GM12878 (cell line): ENCODE results near the gene YIPF5. TPM values are rescaled to one million over a fixed set of nuclear protein-coding genes. Genes with fewer than 3 reads are reported as not detected.

Source experiments
- BACH1 ChIP-seq: fragments of 450-650 bp; IDR thresholded peaks from 2 replicates; pipeline ENCODE4 v1.6.1; 2017; ENCODE audit warnings: mild to moderate bottlenecking, borderline replicate concordance
- BCL3 ChIP-seq: IDR thresholded peaks from 2 replicates; pipeline ENCODE4 v1.6.1; 2011; ENCODE audit warnings: borderline replicate concordance, low read depth, mild to moderate bottlenecking, moderate library complexity, low read length; ENCODE audit not compliant: insufficient read depth, poor library complexity, severe bottlenecking
- CTCF ChIP-seq, 3 experiments: IDR thresholded peaks in 2 of 3; conservative IDR thresholded peaks in 1 of 3; 2 replicates each; pipeline ENCODE4 v1.5.1; 2011; ENCODE audit warnings: low read depth in 3 of 3, low read length in 3 of 3, mild to moderate bottlenecking in 3 of 3, control low read depth in 2 of 3, moderate library complexity in 2 of 3, inconsistent platforms in 1 of 3, mixed read lengths in 1 of 3; ENCODE audit not compliant: control insufficient read depth in 2 of 3, insufficient read depth in 1 of 3; ENCODE audit errors: extremely low read depth in 1 of 3
- E4F1 ChIP-seq: fragments of 450-650 bp; IDR thresholded peaks from 2 replicates; pipeline ENCODE4 v1.6.1; 2018; ENCODE audit warnings: borderline replicate concordance, mild to moderate bottlenecking; ENCODE audit not compliant: partially characterized antibody
- ELK1 ChIP-seq: IDR thresholded peaks from 2 replicates; pipeline ENCODE4 v1.6.1; 2012; ENCODE audit warnings: low read depth, low read length, improper control_type of control experiment
- FOXM1 ChIP-seq: IDR thresholded peaks from 2 replicates; pipeline ENCODE4 v1.6.1; 2012; ENCODE audit warnings: low read depth, mild to moderate bottlenecking, inconsistent platforms, low read length, moderate library complexity
- HCFC1 ChIP-seq: fragments of 150-350 bp; IDR thresholded peaks from 2 replicates; pipeline ENCODE4 v1.6.1; 2014; ENCODE audit warnings: low read length
- MTA2 ChIP-seq: fragments of 450-650 bp; IDR thresholded peaks from 2 replicates; pipeline ENCODE4 v1.6.1; 2016; ENCODE audit warnings: low read depth, mild to moderate bottlenecking, moderate library complexity
- POLR2AphosphoS2 ChIP-seq: IDR thresholded peaks from 2 replicates; pipeline ENCODE4 v1.6.1; 2011; ENCODE audit warnings: low read depth, mild to moderate bottlenecking, low read length, improper control_type of control experiment, moderate library complexity
- SMC3 ChIP-seq: IDR thresholded peaks from 2 replicates; pipeline ENCODE4 v1.6.1; 2011; ENCODE audit warnings: low read length, improper control_type of control experiment, borderline replicate concordance
- TBL1XR1 ChIP-seq: IDR thresholded peaks from 2 replicates; pipeline ENCODE4 v1.6.1; 2012; ENCODE audit warnings: low read depth, low read length, improper control_type of control experiment
- polyA plus RNA-seq, 11 experiments: library from polyadenylated mRNA; depleted of rRNA in 4 of 11; unstranded in 6 of 11; stranded (reverse) in 5 of 11; fragments of >200 nt; fragmentation: Nextera tagmentation in 4 of 11; fragmentation: Illumina TruSeq in 1 of 11; extraction: Ambion mirVana in 4 of 11; extraction: Trizol in 1 of 11; gene quantifications; 1 replicate in 1 of 11; 2 replicates in 10 of 11; pipeline versions ENCODE4 v1.2.1 to v1.2.3, GENCODE V29; 2011 to 2016; ENCODE audit warnings: inconsistent platforms in 2 of 11, missing spikeins in 2 of 11, low read depth in 1 of 11
- total RNA-seq, 4 experiments: library from RNA; depleted of rRNA in 3 of 4; stranded (reverse); fragments of >200 nt in 3 of 4; fragmentation: Illumina TruSeq in 1 of 4; extraction: Trizol in 1 of 4; gene quantifications; 2 replicates each; pipeline versions ENCODE4 v1.2.1 to v1.2.3, GENCODE V29; 2013 to 2021

YIPF5 gene
- total and polyA plus RNA-seq, 10 of the 15 experiments (the other 5 are each of a cell fraction or from before 2014, with no cell fraction given), result 19.5 to 50.4 (median 34.3) TPM

GRCh38 chr5:144139586-144139985, 30.9 kb downstream of the YIPF5 start (continued):
- TF ChIP-seq BCL3, result no peak
- no peak for TF ChIP-seq HCFC1
- TF ChIP-seq POLR2AphosphoS2, result no peak
- TF ChIP-seq FOXM1, result no peak
- no peak for TF ChIP-seq ELK1
- TF ChIP-seq SMC3, result no peak
- TF ChIP-seq TBL1XR1, result no peak
- TF ChIP-seq E4F1, result no peak
- TF ChIP-seq MTA2, result no peak
- TF ChIP-seq BACH1, result no peak
- TF ChIP-seq CTCF (IDR thresholded peaks at IDR 0.05 in 2 of 3, conservative IDR thresholded peaks at IDR 0.05 in 1 of 3; ENCODE audit: control insufficient read depth in 2 of 3, extremely low read depth in 1 of 3, insufficient read depth in 1 of 3, low read depth in 3 of 3, low read length in 3 of 3), result no peak
